G401 (cell line): Measurements from ENCODE around the gene TAF11L13. TPM values are rescaled to one million over a fixed set of nuclear protein-coding genes. Genes with fewer than 3 reads are reported as not detected.

Source experiments
- DNase-seq: peaks from one replicate; pipeline ENCODE4 v3.0.0-alpha.2; 2015; ENCODE audit warnings: low spot score
- in situ Hi-C: cut with HindIII; loops from 2 replicates; pipeline ENCODE4 v1.10.0; 2016; ENCODE audit warnings: low sequenced_read_pairs, mixed read lengths
- total RNA-seq: library from RNA; depleted of rRNA; stranded (reverse); fragments of >200 nt; shearing (Covaris generic); gene quantifications from 2 replicates; pipeline ENCODE4 v1.2.3, GENCODE V29; 2014; rRNA removed

Gene TAF11L13
- total RNA-seq, 1 experiment from 2014 or later: not detected

DNA sequence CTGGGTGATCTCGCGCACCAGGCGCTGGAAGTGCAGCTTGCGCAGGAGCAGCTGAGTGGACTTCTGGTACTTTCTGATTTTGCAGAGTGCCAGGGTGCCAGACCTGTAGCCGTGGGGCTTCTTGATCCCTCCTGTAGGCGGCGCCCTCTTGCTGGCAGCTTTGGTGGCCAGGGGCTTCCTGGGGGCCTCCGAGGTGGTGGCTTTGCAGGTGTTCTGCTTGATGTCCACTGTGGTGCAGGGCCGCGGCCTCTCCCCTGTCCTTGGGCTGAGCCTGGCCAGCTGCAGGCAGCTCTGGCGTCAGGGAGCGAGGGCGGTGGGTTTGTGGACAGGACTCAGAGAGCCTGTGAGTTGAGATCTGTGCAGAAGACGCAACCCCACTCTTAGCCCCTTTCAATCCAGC lies 38.5 kb downstream of the TAF11L13 start:
- no peak for DNase-seq
- in situ Hi-C loops: no loop called here

DNA sequence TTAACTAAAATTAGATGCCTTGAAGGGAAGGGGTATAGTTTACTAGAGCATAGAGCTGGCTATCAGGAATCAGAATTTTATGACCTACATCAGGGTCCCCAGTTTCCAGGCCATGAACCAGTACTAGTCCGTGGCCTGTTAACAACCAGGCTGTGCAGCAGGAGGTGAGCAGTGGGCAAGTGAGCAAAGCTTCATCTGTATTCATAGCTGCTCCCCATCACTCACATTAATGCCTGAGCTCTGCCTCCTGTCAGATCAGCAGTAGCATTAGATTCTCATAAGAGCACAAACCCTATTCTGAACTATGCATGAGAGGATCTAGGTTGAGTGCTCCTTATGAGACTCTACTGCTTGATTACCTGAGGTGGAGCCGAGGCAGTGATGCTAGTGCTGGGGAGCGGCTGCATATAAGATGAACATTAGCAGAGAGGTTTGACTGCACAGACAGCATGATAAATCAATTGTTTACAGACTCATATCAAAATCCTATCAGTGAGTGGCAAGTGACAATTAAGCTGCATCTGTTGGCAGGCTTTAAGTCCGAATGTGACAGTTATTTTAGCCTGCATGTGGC lies 47.0 kb downstream of the TAF11L13 start:
- DNase-seq: no peak
- in situ Hi-C loops: no loop called here

DNA sequence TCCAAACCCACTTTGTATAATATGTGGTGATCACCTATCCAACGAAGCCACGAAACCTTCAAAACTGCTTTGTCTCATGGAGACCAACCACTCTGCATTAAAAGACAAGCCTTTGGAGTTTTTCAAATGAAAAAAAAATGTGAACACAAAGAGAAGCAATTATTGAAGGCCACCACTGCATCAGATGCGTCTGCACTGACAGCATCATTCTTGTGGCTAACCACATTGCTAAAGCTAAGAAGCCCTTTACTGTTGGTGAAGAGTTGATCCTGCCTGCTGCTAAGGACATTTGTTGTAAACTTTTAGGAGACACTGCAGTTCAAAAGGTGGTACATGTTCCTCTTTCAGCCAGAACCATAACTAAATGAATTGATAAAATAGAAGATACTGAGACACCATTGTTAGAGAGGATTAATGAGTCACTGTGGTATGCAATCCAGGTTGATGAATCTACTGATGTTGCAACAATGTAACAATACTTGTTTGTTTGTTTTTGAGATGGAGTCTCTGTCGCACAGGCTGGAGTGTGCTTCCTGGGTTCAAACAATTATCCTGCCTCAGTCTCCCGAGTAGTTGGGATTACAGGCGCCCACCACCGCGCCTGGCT lies 47.8 kb downstream of the TAF11L13 start:
- DNase-seq: no peak
- in situ Hi-C loops: no loop called here

DNA sequence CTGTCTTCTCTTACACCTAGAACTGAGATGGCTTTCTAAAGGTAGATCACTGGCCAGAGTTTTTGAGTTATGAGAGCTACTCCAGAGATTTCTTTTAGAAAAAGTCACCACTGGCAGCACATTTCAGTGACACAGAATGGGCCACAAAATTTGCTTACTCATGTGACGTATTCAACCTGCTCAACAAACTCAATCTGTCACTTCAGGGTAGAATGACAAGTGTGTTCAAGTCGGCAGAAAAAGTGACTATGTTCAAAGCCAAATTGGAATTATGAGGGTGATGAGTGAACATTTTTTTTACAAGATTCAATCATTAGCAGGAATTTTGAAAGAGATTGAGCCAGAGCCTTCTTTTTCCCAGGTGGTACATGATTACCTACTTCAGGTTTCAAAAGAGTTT lies 48.8 kb downstream of the TAF11L13 start:
- in situ Hi-C loops: no loop called here
- peak; percentile 5 for DNase-seq

Other genes starting within 250 kb of the TAF11L13 start
- gene TAF11L2, start 133.9 kb upstream of the TAF11L13 start, total RNA-seq: not detected in 2 replicates
- not detected in 2 replicates for gene TAF11L3, start 113.7 kb upstream of the TAF11L13 start, total RNA-seq
- not detected in 2 replicates for gene TAF11L4, start 110.3 kb upstream of the TAF11L13 start, total RNA-seq
- gene TAF11L5, start 106.9 kb upstream of the TAF11L13 start, total RNA-seq: not detected in 2 replicates
- not detected in 2 replicates for gene TAF11L6, start 103.4 kb upstream of the TAF11L13 start, total RNA-seq
- not detected in 2 replicates for gene TAF11L7, start 46.3 kb upstream of the TAF11L13 start, total RNA-seq
- gene TAF11L8, start 41.1 kb upstream of the TAF11L13 start, total RNA-seq: not detected in 2 replicates
- gene TAF11L9, start 37.7 kb upstream of the TAF11L13 start, total RNA-seq: not detected in 2 replicates
- not detected in 2 replicates for gene TAF11L10, start 34.3 kb upstream of the TAF11L13 start, total RNA-seq
- 0.31 TPM in 1 of 2 replicates, not detected in the other for gene TAF11L11, start 27.9 kb upstream of the TAF11L13 start, total RNA-seq
- 0.10 and 0.31 TPM in 2 replicates for gene TAF11L12, start 21.7 kb upstream of the TAF11L13 start, total RNA-seq
- gene TAF11L14, start 2.4 kb downstream of the TAF11L13 start, total RNA-seq: not detected in 2 replicates